Measurements from ENCODE around the gene AGPAT2. TPM values are rescaled to one million over a fixed set of nuclear protein-coding genes. Genes with fewer than 3 reads are reported as not detected.

AGPAT2 gene
- total RNA-seq, 6 donors from 2014 or later: 70.2 to 242 (median 140) TPM

DNA sequence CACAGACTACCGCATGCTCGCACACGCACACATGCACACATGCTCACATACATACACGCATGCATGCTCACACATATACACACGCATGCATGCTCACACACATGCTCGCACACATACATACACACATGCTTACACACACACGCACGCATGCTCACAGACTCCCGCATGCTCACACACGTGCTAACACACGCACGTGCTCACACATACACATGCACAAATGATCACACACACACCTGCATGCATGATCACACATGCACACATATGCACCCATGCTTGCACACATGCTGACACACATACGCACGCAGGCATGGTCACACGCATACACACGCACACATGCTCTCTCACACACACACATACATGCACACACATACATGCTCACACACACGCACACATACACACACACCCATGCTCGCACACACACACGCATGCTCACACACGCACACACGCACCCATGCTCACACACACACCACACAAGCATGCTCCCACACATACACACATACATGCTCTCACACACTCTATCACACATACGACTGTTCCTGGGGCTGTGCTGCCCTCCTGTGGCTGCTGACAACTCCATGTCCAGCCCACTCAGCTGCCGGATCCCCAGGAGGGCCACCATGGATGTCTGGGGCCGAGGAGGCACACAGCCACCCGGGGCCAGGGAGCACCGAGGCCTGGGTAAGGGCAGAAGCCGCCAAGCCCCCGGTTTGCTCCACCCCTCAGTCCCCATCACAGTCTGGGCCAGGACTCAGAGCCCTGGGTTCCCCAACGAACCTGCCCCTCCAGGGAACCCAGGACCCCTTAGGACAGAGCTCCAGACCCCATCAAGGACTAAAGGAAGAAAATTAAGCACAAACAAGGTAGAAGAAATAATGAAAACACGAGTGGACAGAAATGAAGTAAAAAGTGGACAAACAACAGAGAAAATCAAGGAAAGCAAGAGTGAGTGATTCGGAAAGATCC lies 55.9 kb downstream of the AGPAT2 start:
- no peaks in the 10 kb centered on the region for H3K27me3 ChIP-seq
- DNase-seq: peak; percentile 68 to 82
- 52 to 55% methylated on average over 28 to 31 of the region's 31 CpGs for WGBS, 2 donors

DNA sequence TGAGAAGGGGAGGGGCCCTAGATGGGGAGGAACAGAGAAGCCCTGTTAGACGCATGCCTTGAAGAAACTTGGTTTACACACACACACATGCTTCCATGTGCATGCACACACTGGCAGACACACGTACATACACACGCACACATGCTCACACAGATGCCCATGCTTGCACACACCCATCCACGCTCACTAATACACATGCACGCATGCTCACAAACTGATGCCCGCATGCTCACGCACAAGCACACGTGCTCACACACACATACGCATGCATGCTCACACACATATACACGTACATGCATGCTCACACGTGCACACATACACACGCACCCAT lies 56.6 kb downstream of the AGPAT2 start:
- H3K36me3 ChIP-seq: no peaks in the 10 kb centered on the region
- H3K27ac ChIP-seq: no peak overlapping the region
- H3K9me3 ChIP-seq: no peaks in the 10 kb centered on the region
- peaks cover 29 to 46% (median 39%) of the 10 kb centered on the region in 4 donors for H3K4me1 ChIP-seq
- H3K4me3 ChIP-seq: no peak overlapping the region
- TF ChIP-seq EP300 (IDR thresholded peaks at IDR 0.05): no peak
- TF ChIP-seq CTCF (IDR thresholded peaks at IDR 0.05): peak in 1 of 6 experiments; percentile 2
- TF ChIP-seq POLR2AphosphoS5 (IDR thresholded peaks at IDR 0.05): no peak
- no peak for TF ChIP-seq POLR2A (IDR thresholded peaks at IDR 0.05)
- 73 to 79% methylated on average over 12 of the region's 12 CpGs for WGBS, 2 donors
- no peak for ATAC-seq (ENCODE audit: low FRiP score in 2 of 2)
- no peak for DNase-seq
- no peaks in the 10 kb centered on the region for H3K27me3 ChIP-seq

More for the DNA sequence above, 55.9 kb downstream of the AGPAT2 start:
- no peaks in the 10 kb centered on the region for H3K9me3 ChIP-seq
- peak; percentile 90 to 91 for ATAC-seq (ENCODE audit: low FRiP score in 2 of 2)
- no peak overlapping the region for H3K4me3 ChIP-seq
- no peaks in the 10 kb centered on the region for H3K36me3 ChIP-seq
- TF ChIP-seq POLR2A (IDR thresholded peaks at IDR 0.05) (no peak), CTCF (IDR thresholded peaks at IDR 0.05) (peak; percentile 71 to 96 (median 90))
- H3K27ac ChIP-seq: no peak overlapping the region
- peaks cover 22 to 39% (median 32%) of the 10 kb centered on the region in 4 donors for H3K4me1 ChIP-seq

- Histone ChIP-seq H3K4me3 (no peak overlapping the region), H3K4me1 (peaks cover 34 to 52% (median 45%) of the 10 kb centered on the region in 4 donors), H3K9me3 (no peaks in the 10 kb centered on the region), H3K27me3 (no peaks in the 10 kb centered on the region), H3K27ac (no peak overlapping the region), H3K36me3 (no peaks in the 10 kb centered on the region)
- TF ChIP-seq EP300 (IDR thresholded peaks at IDR 0.05) (no peak), CTCF (IDR thresholded peaks at IDR 0.05) (peak; percentile 48 to 78 (median 62))
- DNase-seq (peak; percentile 74 to 88), ATAC-seq (ENCODE audit: low FRiP score in 2 of 2) (peak; percentile 54 to 68)
- 31 to 35% methylated on average over 10 to 17 of the region's 19 CpGs for WGBS, 2 donors
These were observed 57.2 kb downstream of the AGPAT2 start for GRCh38 chr9:136629879-136630661.

DNA sequence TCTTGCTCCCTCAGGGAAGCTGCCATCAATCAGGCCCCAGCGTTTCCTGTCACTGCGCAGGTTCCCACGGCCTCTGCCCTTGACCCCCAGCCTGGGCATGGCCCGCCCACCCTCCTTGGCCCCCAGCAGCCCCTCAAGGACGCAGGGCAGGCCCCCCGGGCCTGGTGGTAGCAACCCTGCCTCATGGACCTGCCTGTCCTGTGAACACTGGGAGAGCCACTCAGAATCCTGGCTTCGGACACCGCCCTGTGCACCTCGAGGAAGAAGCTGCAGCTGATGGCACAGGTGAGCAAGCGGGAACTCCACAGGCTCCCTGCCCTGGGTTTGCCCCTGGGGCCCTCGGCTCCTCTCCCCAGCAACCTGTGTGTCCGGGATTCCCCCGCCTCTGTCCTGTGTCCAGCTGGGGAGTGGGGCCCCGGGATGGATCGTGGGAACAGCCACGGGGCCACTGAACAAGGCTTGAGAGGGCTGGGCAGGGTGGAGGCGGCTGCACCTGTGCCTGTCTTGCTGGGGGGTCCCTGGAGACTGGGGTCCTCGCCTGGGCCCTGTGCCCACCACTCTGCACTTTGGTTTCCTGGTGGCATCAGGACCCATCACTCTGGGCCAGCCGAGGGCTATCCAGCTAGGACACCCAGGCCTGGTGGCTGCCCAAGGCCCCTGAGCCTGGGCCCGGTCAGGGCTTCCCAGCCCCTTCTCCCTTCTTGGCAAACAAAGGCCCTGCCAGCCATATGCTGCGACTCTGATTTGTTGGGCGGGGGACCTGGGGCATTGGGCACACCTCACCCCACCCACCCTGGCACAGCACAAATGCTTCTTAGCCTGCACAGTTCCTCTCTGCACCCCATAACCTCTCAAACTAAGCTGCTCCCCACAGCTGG lies 58.0 kb downstream of the AGPAT2 start:
- H3K27ac ChIP-seq: no peak overlapping the region
- 48 to 83% methylated on average over 4 to 21 of the region's 22 CpGs for WGBS, 2 donors
- peaks cover 42 to 60% (median 52%) of the 10 kb centered on the region in 4 donors for H3K4me1 ChIP-seq
- ATAC-seq (ENCODE audit: low FRiP score in 2 of 2) (no peak), DNase-seq (peak in 1 of 2 donors; percentile 73)
- TF ChIP-seq POLR2A (IDR thresholded peaks at IDR 0.05) (no peak), EP300 (IDR thresholded peaks at IDR 0.05) (no peak)
- H3K9me3 ChIP-seq: no peaks in the 10 kb centered on the region
- H3K27me3 ChIP-seq: no peaks in the 10 kb centered on the region
- H3K36me3 ChIP-seq: no peaks in the 10 kb centered on the region
- H3K4me3 ChIP-seq: no peak overlapping the region
